DND-41 (cell line): ENCODE data around the gene RIN3.

Experiments
- EZH2 ChIP-seq: IDR thresholded peaks from 3 replicates; pipeline ENCODE4 v1.6.1; 2012; ENCODE audit warnings: borderline replicate concordance, low read depth, mild to moderate bottlenecking, moderate library complexity, low read length, inconsistent platforms; ENCODE audit not compliant: severe bottlenecking
- TF ChIP-seq, protein P1 (sequence below): IDR thresholded peaks from 2 replicates; pipeline ENCODE4 v1.5.1; 2012; ENCODE audit warnings: borderline replicate concordance, low read length, moderate library complexity, mild to moderate bottlenecking; ENCODE audit not compliant: poor library complexity, severe bottlenecking; ENCODE audit errors: extremely low read depth

GRCh38 chr14:92628636-92629035 lies 115.1 kb downstream of the RIN3 start:
- TF ChIP-seq, protein P1, sequence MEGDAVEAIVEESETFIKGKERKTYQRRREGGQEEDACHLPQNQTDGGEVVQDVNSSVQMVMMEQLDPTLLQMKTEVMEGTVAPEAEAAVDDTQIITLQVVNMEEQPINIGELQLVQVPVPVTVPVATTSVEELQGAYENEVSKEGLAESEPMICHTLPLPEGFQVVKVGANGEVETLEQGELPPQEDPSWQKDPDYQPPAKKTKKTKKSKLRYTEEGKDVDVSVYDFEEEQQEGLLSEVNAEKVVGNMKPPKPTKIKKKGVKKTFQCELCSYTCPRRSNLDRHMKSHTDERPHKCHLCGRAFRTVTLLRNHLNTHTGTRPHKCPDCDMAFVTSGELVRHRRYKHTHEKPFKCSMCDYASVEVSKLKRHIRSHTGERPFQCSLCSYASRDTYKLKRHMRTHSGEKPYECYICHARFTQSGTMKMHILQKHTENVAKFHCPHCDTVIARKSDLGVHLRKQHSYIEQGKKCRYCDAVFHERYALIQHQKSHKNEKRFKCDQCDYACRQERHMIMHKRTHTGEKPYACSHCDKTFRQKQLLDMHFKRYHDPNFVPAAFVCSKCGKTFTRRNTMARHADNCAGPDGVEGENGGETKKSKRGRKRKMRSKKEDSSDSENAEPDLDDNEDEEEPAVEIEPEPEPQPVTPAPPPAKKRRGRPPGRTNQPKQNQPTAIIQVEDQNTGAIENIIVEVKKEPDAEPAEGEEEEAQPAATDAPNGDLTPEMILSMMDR: no peak
- no peak for TF ChIP-seq EZH2
